ENCODE data around the gene ACTC1. TPM values are rescaled to one million over a fixed set of nuclear protein-coding genes. Genes with fewer than 3 reads are reported as not detected.

The ACTC1 gene
- polyA plus RNA-seq, 1 donor (not counting 4 experiments of a cell fraction or from before 2014, with no cell fraction given) = not detected

DNA sequence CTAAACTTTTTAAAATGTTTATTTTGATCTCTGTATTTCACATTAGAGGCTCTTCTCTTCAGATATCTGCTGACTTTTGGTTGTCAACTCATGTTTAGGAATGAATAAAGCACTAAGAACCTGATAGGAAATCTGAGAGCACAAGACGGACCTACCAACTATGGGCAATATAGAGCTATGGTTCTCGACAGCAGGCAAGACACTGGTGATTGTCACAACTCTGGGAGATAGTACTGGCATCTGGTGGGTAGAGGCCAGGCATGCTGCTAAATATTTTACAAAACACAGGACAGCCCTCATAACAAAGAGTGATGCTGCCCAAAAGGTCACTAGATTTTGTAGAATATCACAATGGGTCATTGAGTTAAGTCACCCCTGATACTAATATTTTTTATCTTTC is 23.0 kb downstream of the ACTC1 start:
- Histone ChIP-seq H3K9me3 (ENCODE audit: control insufficient read depth, low read depth, low read length) (no peaks in the 10 kb centered on the region), H3K9me1 (ENCODE audit: control insufficient read depth, extremely low read depth, insufficient read depth, low read length) (no peaks in the 10 kb centered on the region), H2AFZ (ENCODE audit: control insufficient read depth, low read length) (no peak overlapping the region), H4K20me1 (ENCODE audit: control insufficient read depth, extremely low read depth, insufficient read depth, low read length) (no peaks in the 10 kb centered on the region), H3K4me1 (ENCODE audit: control insufficient read depth, extremely low read depth, insufficient read depth, low read length) (no peaks in the 10 kb centered on the region), H3K36me3 (ENCODE audit: control insufficient read depth in 2 of 2, extremely low read depth in 1 of 2, insufficient read depth in 2 of 2, low read length in 2 of 2) (no peaks in the 10 kb centered on the region), H3K4me2 (ENCODE audit: control insufficient read depth, extremely low read depth, insufficient read depth, low read depth, low read length) (no peak overlapping the region), H3K79me2 (ENCODE audit: control insufficient read depth, insufficient read depth, low read length) (no peaks in the 10 kb centered on the region), H3K27ac (ENCODE audit: control insufficient read depth, insufficient read depth, low read length) (no peak overlapping the region), H3K4me3 (ENCODE audit: control insufficient read depth in 2 of 3, extremely low read depth in 1 of 3, insufficient read depth in 2 of 3, low read depth in 1 of 3, low read length in 3 of 3) (no peak overlapping the region), H3K9ac (ENCODE audit: control insufficient read depth, extremely low read depth, insufficient read depth, low read length) (no peak overlapping the region), H3K27me3 (ENCODE audit: control insufficient read depth, extremely low read depth, insufficient read depth, low read length) (peaks cover 4% of the 10 kb centered on the region)
- DNase-seq (ENCODE audit: low read depth, low spot score) = no peak
- dilution Hi-C loops (cut with MboI; ENCODE audit: extremely low pct_ligation_motif_present, low sequenced_read_pairs) = no loop called here
- TF ChIP-seq EZH2 (IDR thresholded peaks at IDR 0.05; ENCODE audit: low read length) (no peak), CTCF (optimal IDR thresholded peaks at IDR 0.05 in 1 of 3, IDR thresholded peaks at IDR 0.05 in 1 of 3, conservative IDR thresholded peaks at IDR 0.05 in 1 of 3; ENCODE audit: extremely low read depth in 1 of 3, insufficient read depth in 2 of 3, low read length in 3 of 3) (no peak)
- FAIRE-seq = no peak

- DNase-seq (ENCODE audit: low read depth, low spot score) (no peak), FAIRE-seq (no peak)
- Histone ChIP-seq H3K4me2 (ENCODE audit: control insufficient read depth, extremely low read depth, insufficient read depth, low read depth, low read length) (no peak overlapping the region), H3K36me3 (ENCODE audit: control insufficient read depth in 2 of 2, extremely low read depth in 1 of 2, insufficient read depth in 2 of 2, low read length in 2 of 2) (no peaks in the 10 kb centered on the region), H2AFZ (ENCODE audit: control insufficient read depth, low read length) (no peak overlapping the region), H3K79me2 (ENCODE audit: control insufficient read depth, insufficient read depth, low read length) (no peaks in the 10 kb centered on the region), H3K4me3 (ENCODE audit: control insufficient read depth in 2 of 3, extremely low read depth in 1 of 3, insufficient read depth in 2 of 3, low read depth in 1 of 3, low read length in 3 of 3) (no peak overlapping the region), H3K27me3 (ENCODE audit: control insufficient read depth, extremely low read depth, insufficient read depth, low read length) (peaks cover 4% of the 10 kb centered on the region), H3K9me3 (ENCODE audit: control insufficient read depth, low read depth, low read length) (no peaks in the 10 kb centered on the region), H3K9ac (ENCODE audit: control insufficient read depth, extremely low read depth, insufficient read depth, low read length) (no peak overlapping the region), H3K4me1 (ENCODE audit: control insufficient read depth, extremely low read depth, insufficient read depth, low read length) (no peaks in the 10 kb centered on the region), H4K20me1 (ENCODE audit: control insufficient read depth, extremely low read depth, insufficient read depth, low read length) (no peaks in the 10 kb centered on the region), H3K9me1 (ENCODE audit: control insufficient read depth, extremely low read depth, insufficient read depth, low read length) (no peaks in the 10 kb centered on the region), H3K27ac (ENCODE audit: control insufficient read depth, insufficient read depth, low read length) (no peak overlapping the region)
- dilution Hi-C loops (cut with MboI; ENCODE audit: extremely low pct_ligation_motif_present, low sequenced_read_pairs) = no loop called here
- no peak for TF ChIP-seq EZH2 (IDR thresholded peaks at IDR 0.05; ENCODE audit: low read length)
- no peak for TF ChIP-seq CTCF (optimal IDR thresholded peaks at IDR 0.05 in 1 of 3, IDR thresholded peaks at IDR 0.05 in 1 of 3, conservative IDR thresholded peaks at IDR 0.05 in 1 of 3; ENCODE audit: extremely low read depth in 1 of 3, insufficient read depth in 2 of 3, low read length in 3 of 3)
Observed at GRCh38 chr15:34769711-34770110, 25.6 kb downstream of the ACTC1 start.

Measured in keratinocyte (primary cell).